ENCODE results near the gene BICRAL.

GRCh38 chr6:42756722-42757121 is 25.1 kb upstream of the BICRAL start:
- TF ChIP-seq CTCF (IDR thresholded peaks at IDR 0.05), result no peak
- no peak for TF ChIP-seq POLR2AphosphoS5 (IDR thresholded peaks at IDR 0.05)
- no peak for TF ChIP-seq POLR2A (IDR thresholded peaks at IDR 0.05)

All from breast epithelium (tissue), 3 donors.